GM21447 (cell line): ENCODE measurements around the gene PLCG1.

ENCODE experiments used
- ATAC-seq: cut with Tn5 transposase; IDR thresholded peaks from one replicate; pipeline ENCODE4 v1.9.1; 2021; ENCODE audit not compliant: unreplicated experiment

The PLCG1 gene

DNA sequence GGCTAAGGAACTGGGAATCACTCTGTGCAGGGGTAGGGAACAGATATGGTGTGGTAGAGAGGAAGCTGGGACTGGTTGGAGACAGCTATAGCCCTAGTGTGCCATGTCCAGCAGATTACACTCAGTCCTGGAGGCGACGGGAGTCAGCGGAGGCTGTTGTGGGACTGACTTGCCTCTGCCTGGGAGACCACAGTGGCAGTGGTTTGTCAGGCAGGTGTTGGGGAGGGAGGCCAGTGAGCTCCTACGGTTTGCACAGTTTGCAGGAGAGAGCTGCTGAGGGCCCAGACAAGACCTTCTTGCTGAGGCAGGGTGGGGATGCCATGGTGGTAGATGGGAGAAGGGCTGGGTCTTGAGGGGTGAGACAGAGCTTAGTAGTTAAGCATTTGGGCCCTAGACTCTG is 4.9 kb downstream of the PLCG1 start:
- ATAC-seq, result no peak

DNA sequence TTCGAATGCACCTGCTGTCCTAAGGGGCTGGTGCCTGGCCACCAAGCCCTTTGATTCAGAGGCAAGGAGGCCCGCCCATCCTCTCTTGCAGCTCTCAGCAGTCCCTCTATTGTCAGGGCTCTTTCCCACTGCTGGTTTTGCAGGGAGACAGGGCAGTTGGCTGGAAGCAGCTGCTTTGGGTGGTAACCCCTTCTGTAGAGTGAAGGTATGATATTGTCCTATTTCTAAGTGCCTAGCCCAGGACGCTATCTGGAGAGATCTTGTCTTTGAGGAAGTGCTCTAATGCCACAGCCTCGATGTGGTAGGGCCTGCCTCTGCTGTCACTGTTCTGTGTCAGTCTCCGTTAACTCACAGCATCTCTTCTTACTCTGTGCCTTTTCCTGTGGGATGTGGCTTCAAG is 5.6 kb downstream of the PLCG1 start:
- ATAC-seq, result no peak

DNA sequence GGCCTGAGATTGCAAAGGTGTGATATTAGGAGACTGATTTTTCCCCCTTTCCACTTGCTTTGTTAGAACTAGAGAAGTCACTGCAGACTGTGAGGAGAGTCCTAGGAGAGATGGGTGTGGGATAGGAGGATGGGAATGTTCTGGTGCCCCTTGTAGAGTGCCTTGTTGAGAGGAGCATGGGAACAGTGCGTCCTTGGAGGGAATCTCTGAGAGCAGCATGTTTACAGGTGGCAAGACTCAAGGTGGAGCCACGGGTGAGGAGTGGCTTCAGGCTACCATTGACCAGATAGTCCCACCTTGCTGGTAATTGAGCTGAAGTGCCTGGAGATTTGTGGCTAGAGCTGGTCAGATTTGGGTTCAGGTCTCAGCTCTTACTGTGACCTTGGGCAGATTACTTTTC is 6.0 kb downstream of the PLCG1 start:
- ATAC-seq, result no peak

- no peak for ATAC-seq
Measured at GRCh38 chr20:41145317-41145716, 8.0 kb downstream of the PLCG1 start.

- no peak for ATAC-seq
Measured at GRCh38 chr20:41145821-41146620, 8.7 kb downstream of the PLCG1 start.

DNA sequence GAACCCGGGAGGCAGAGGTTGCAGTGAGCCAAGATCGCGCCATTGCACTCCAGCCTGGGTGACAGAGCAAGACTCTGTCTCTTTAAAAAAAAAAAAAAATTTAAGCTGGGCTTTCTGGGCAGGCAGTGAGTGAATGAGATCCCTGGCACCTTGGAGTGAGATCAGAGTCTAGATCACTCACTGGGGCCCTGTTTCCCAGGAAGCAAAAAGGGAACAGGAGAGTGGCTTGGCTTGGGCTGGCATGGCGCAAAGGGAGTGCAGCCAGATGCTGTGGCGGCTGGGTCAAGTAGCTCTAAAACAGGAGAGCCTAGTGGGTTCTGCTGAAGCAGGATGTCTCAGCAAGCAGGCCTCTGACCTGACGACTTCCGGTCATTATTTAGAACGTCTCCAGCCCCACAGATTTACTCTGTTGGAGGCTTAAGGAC is 10.4 kb downstream of the PLCG1 start:
- no peak for ATAC-seq

DNA sequence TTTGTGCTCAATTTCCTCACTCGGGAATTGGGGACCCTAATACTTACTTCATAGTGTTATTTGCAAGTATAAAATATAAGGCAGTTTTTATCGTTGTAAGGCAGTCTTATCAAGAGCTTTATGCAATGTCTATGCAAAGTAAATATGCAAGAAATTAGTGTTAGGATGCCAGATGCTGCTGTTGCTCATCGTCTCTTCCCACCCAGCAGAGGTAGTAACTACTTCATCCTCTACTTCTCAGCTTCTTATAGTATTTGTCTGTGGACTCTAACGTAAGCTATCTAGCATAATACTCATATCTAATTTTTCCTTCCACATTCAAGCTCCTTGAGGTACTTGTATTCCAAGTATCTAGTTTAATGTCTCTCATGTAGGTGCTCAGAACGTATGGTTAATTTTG is 11.6 kb downstream of the PLCG1 start:
- ATAC-seq, result no peak

GRCh38 chr20:41150664-41151063 is 13.3 kb downstream of the PLCG1 start:
- ATAC-seq, result no peak

DNA sequence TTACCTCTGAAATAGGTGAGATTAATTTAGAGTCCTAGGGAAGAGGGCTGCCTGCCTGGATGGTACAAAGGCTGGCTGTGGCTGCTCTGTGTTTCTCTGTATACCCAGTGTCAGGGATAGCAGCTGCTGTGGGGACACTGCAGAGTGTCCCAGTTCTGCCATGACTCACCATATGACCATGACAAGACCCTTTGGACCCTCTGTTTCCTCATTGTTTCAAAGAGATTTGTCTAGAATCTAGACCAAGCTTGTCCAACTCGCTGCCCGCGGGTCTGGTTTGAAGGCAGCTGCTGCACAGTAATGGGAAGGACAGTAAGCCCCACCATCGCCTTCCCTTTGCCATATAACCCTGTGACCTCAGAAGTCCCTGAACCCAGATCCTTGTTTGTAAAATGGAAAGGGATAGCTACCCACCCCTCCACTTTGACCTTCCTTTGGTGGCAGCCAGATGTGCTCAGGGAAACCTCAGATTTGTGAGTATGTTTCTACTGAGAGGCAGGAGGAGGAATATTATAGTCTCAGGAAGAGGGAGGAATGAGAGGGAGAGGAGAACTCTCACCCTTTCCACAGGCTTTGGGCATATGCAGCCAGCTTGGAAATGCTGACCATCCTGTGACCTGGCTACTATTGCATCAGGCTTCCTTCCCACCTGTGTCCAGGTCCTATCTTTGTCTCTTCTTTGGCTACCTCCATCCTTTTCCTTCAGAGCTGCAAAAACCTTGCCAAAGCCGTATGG is 14.0 kb downstream of the PLCG1 start:
- no peak for ATAC-seq

DNA sequence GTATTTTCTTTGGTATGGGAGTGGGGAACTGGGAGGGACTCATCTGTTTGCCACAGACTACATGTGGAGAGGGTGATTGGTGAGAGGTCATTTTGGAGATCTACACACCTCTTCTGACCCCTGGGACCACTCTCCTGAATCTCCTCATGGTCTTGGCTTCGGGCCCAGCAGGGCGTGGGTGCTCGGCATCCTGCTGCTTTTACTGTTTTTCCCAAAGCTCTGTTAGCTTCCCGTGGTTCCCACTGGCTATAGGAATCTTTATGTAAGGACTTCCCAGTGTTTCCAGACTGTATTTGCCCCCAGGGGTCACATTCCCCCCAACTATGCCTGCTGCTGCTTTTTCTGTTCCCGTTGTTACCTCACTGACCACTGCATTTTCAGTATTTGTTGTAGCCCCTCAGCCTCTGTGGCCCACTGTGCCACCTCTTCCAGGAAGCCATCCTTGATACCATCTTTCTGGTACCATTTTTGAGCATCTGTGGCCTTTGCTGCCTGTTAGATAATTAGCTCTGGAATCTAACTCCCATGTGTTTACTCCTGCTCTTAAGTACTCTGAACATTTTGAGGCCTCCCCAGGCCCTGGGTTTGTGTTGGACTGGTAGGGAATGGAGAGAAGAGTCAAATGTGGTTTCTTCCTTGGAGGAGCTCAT is 14.9 kb downstream of the PLCG1 start:
- no peak for ATAC-seq

GRCh38 chr20:41154436-41155176 is 17.3 kb downstream of the PLCG1 start:
- ATAC-seq, result no peak

GRCh38 chr20:41155261-41155660 is 17.9 kb downstream of the PLCG1 start:
- no peak for ATAC-seq

DNA sequence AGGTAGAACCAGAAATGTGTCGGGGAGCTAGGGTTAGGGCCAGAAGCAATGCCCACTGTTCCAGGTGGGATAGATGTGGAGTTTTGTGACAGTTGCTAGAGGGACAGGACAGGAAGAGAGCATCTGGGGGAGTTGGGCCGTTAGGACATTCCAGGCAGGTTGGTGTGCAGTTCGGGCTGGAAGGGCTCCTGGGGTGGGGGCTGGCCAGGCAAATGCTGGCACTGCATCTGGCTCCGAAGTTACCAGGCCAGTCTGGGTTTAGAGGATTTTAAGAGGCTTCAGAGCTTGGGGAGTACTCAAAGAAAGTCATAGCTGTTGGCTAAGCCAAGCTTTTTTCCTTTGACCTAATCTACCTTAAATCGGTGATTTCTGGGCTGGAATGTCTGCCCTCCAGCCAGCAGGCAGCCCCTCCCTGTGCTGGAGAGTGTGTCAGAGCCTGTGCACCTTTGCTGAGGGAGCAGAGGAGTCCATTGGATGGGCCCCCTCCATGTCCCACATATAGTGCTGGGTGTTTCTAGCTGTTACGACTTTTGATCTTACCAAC is 20.8 kb downstream of the PLCG1 start:
- no peak for ATAC-seq

GRCh38 chr20:41159547-41159946 is 22.2 kb downstream of the PLCG1 start:
- ATAC-seq, result no peak

GRCh38 chr20:41160686-41161085 is 23.3 kb downstream of the PLCG1 start:
- no peak for ATAC-seq

DNA sequence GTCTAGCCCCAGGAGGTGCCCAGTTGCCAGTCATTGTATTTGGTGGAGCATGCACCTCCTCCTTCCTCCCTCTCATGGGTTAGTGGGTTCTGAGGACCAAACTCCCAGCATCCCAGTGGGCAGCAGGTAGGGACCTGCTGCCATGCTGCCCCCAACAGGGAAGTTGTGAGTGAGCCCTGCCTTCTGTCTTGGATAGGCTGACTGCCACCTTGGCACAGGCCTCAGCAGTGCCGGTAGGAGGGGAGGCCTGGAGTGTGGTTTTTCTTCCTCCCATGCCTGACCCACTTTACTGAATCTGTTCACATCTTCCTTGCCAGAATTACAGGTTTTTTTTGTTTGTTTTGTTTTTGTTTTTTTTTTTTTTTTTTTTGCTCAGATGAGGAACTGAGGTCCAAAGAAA is 24.5 kb downstream of the PLCG1 start:
- ATAC-seq, result no peak

GRCh38 chr20:41162396-41162795 is 25.1 kb downstream of the PLCG1 start:
- ATAC-seq, result no peak

GRCh38 chr20:41163821-41164220 is 26.5 kb downstream of the PLCG1 start:
- no peak for ATAC-seq

DNA sequence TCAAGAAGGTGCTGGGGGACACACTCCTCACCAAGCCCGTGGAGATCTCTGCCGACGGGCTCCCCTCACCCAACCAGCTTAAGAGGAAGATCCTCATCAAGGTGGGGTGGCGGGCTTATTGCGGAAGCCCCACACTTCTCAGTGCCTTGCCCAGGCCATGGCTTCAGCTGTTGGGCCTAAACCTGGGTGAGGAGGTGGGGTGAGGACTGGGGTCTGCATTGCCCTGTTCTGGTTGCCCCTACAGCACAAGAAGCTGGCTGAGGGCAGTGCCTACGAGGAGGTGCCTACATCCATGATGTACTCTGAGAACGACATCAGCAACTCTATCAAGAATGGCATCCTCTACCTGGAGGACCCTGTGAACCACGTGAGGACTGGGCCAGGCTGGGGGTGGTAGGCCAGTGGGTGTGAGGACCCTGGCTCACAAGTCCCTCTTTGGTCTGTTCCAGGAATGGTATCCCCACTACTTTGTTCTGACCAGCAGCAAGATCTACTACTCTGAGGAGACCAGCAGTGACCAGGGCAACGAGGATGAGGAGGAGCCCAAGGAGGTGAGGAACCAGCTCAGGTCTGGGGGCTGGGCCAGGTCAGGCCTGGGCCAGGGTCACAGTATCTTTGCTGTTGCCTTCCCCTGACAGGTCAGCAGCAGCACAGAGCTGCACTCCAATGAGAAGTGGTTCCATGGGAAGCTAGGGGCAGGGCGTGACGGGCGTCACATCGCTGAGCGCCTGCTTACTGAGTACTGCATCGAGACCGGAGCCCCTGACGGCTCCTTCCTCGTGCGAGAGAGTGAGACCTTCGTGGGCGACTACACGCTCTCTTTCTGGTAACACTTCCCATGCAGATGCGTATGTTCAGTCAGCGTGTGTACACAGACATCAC is 27.9 kb downstream of the PLCG1 start:
- ATAC-seq, result no peak
